HepG2 (cell line): Measurements from ENCODE around the gene LRP2. TPM values are rescaled to one million over a fixed set of nuclear protein-coding genes. Genes with fewer than 3 reads are reported as not detected.

ENCODE experiments used
- AFF4 ChIP-seq: sonication (generic); formaldehyde crosslinking; IDR thresholded peaks from 2 replicates; pipeline ENCODE4 v1.4.0; 2020; ENCODE audit warnings: missing genetic modification reagents
- CEBPB ChIP-seq: IDR thresholded peaks from 2 replicates; pipeline ENCODE4 v1.6.1; 2011; ENCODE audit warnings: low read depth, low read length, improper control_type of control experiment, borderline replicate concordance
- CHD4 ChIP-seq: fragments of 200-600 bp; sonication (generic); IDR thresholded peaks from 2 replicates; pipeline ENCODE4 v1.7.0; 2017; ENCODE audit warnings: mild to moderate bottlenecking, low read length, borderline replicate concordance
- FOXA1 ChIP-seq, 2 experiments: fragments of 450-650 bp in 1 of 2; sonication (generic) in 1 of 2; formaldehyde crosslinking in 1 of 2; IDR thresholded peaks; 2 replicates each; pipeline versions ENCODE4 v1.4.0 to v1.6.1; 2016 to 2020; ENCODE audit warnings: missing genetic modification reagents in 1 of 2
- FOXO1 ChIP-seq: sonication (generic); formaldehyde crosslinking; IDR thresholded peaks from 2 replicates; pipeline ENCODE4 v1.4.0; 2020; ENCODE audit warnings: missing genetic modification reagents
- ISL2 ChIP-seq: sonication (generic); formaldehyde crosslinking; IDR thresholded peaks from 2 replicates; pipeline ENCODE4 v1.5.0; 2020; ENCODE audit warnings: missing genetic modification reagents
- MEIS2 ChIP-seq: sonication (generic); formaldehyde crosslinking; IDR thresholded peaks from 2 replicates; pipeline ENCODE4 v1.9.0; 2021; ENCODE audit warnings: mild to moderate bottlenecking, missing genetic modification reagents
- SAP130 ChIP-seq: IDR thresholded peaks from 2 replicates; pipeline ENCODE4 v1.6.1; 2016; ENCODE audit warnings: low read depth
- SKI ChIP-seq: fragments of 450-650 bp; IDR thresholded peaks from one replicate; pipeline ENCODE4 v1.6.1; 2018; ENCODE audit warnings: mild to moderate bottlenecking; ENCODE audit not compliant: partially characterized antibody
- SOX13 ChIP-seq, 3 experiments: fragments of 450-650 bp in 1 of 3; sonication (generic) in 1 of 3; formaldehyde crosslinking in 1 of 3; IDR thresholded peaks in 2 of 3; conservative IDR thresholded peaks in 1 of 3; 2 replicates each; pipeline versions ENCODE4 v1.5.0 to v1.6.1; 2016 to 2020; ENCODE audit warnings: antibody characterized with exemption in 1 of 3, mild to moderate bottlenecking in 1 of 3, missing compliant biosample characterization in 1 of 3, missing genetic modification reagents in 1 of 3, moderate library complexity in 1 of 3
- STAT5B ChIP-seq: sonication (generic); formaldehyde crosslinking; IDR thresholded peaks from 2 replicates; pipeline ENCODE4 v1.4.0; 2020; ENCODE audit warnings: missing genetic modification reagents
- TAF1 ChIP-seq: sonication (generic); formaldehyde crosslinking; IDR thresholded peaks from 2 replicates; pipeline ENCODE4 v1.4.0; 2020; ENCODE audit warnings: missing genetic modification reagents
- TFAP4 ChIP-seq: sonication (generic); IDR thresholded peaks from 2 replicates; pipeline ENCODE4 v1.6.1; 2016; ENCODE audit warnings: low read depth, borderline replicate concordance
- ZEB1 ChIP-seq: IDR thresholded peaks from 2 replicates; pipeline ENCODE4 v1.6.1; 2012; ENCODE audit warnings: mild to moderate bottlenecking, low read depth, inconsistent platforms; ENCODE audit not compliant: insufficient replicate concordance
- ZFAT ChIP-seq: sonication (generic); formaldehyde crosslinking; conservative IDR thresholded peaks from 2 replicates; pipeline ENCODE4 v1.8.1; 2023; ENCODE audit warnings: missing genetic modification reagents, inconsistent platforms
- ZNF441 ChIP-seq: sonication (generic); formaldehyde crosslinking; IDR thresholded peaks from 2 replicates; pipeline ENCODE4 v1.7.0; 2021; ENCODE audit warnings: missing genetic modification reagents, borderline replicate concordance
- ZNF567 ChIP-seq: sonication (generic); formaldehyde crosslinking; IDR thresholded peaks from 2 replicates; pipeline ENCODE4 v1.8.1; 2023; ENCODE audit warnings: mild to moderate bottlenecking, missing genetic modification reagents, borderline replicate concordance
- ZNF570 ChIP-seq: sonication (generic); formaldehyde crosslinking; IDR thresholded peaks from 2 replicates; pipeline ENCODE4 v1.4.0; 2020; ENCODE audit warnings: mild to moderate bottlenecking, missing genetic modification reagents, borderline replicate concordance
- ZNF746 ChIP-seq: sonication (generic); formaldehyde crosslinking; IDR thresholded peaks from 2 replicates; pipeline ENCODE4 v1.8.0; 2022; ENCODE audit warnings: mild to moderate bottlenecking, missing genetic modification reagents
- ZNF83 ChIP-seq: sonication (generic); formaldehyde crosslinking; IDR thresholded peaks from 2 replicates; pipeline ENCODE4 v1.4.0; 2020; ENCODE audit warnings: missing genetic modification reagents, mild to moderate bottlenecking, borderline replicate concordance
- polyA plus RNA-seq, 8 experiments: library from polyadenylated mRNA; depleted of rRNA in 3 of 8; stranded (reverse) in 7 of 8; unstranded in 1 of 8; fragments of >200 nt; fragmentation: Illumina TruSeq in 4 of 8; extraction: Trizol in 4 of 8; gene quantifications; 2 replicates each; pipeline versions ENCODE4 v1.2.1 to v1.2.3, GENCODE V29; 2011 to 2016; ENCODE audit warnings: low read depth in 4 of 8, missing spikeins in 1 of 8, mixed read lengths in 1 of 8; ENCODE audit not compliant: insufficient read depth in 1 of 8
- total RNA-seq, 5 experiments: library from RNA; depleted of rRNA; stranded (reverse); fragments of >200 nt; fragmentation: Illumina TruSeq; extraction: Trizol; gene quantifications; 2 replicates each; pipeline ENCODE4 v1.2.3, GENCODE V29; 2016; ENCODE audit warnings: low read depth in 1 of 5
- TF ChIP-seq, protein P1 (sequence below): sonication (generic); formaldehyde crosslinking; IDR thresholded peaks from 2 replicates; pipeline ENCODE4 v1.5.0; 2020; ENCODE audit warnings: mild to moderate bottlenecking, missing genetic modification reagents
- TF ChIP-seq, protein P2 (sequence below): sonication (generic); formaldehyde crosslinking; IDR thresholded peaks from 2 replicates; pipeline ENCODE4 v1.4.0; 2020; ENCODE audit warnings: missing genetic modification reagents, mild to moderate bottlenecking, borderline replicate concordance

LRP2 gene
- total and polyA plus RNA-seq, 2 of the 13 experiments (the other 11 are each of a cell fraction or from before 2014, with no cell fraction given), result 0.03 to 0.15 TPM

- TF ChIP-seq, protein P1, sequence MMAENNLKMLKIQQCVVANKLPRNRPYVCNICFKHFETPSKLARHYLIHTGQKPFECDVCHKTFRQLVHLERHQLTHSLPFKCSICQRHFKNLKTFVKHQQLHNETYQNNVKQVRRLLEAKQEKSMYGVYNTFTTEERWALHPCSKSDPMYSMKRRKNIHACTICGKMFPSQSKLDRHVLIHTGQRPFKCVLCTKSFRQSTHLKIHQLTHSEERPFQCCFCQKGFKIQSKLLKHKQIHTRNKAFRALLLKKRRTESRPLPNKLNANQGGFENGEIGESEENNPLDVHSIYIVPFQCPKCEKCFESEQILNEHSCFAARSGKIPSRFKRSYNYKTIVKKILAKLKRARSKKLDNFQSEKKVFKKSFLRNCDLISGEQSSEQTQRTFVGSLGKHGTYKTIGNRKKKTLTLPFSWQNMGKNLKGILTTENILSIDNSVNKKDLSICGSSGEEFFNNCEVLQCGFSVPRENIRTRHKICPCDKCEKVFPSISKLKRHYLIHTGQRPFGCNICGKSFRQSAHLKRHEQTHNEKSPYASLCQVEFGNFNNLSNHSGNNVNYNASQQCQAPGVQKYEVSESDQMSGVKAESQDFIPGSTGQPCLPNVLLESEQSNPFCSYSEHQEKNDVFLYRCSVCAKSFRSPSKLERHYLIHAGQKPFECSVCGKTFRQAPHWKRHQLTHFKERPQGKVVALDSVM, result no peak
- TF ChIP-seq ZNF83 (CRISPR knock-in tag), result no peak
- no peak for TF ChIP-seq SAP130 (CRISPR knock-in tag)
- no peak for TF ChIP-seq ZFAT (CRISPR knock-in tag)
- no peak for TF ChIP-seq FOXO1 (CRISPR knock-in tag)
- no peak for TF ChIP-seq FOXA1 (IDR thresholded peaks at IDR 0.05)
- TF ChIP-seq FOXA1 (CRISPR knock-in tag; IDR thresholded peaks at IDR 0.05), result peak; percentile 67
- TF ChIP-seq TAF1 (CRISPR knock-in tag), result no peak
- no peak for TF ChIP-seq ZEB1
- TF ChIP-seq SOX13 (IDR thresholded peaks at IDR 0.05), result no peak
- 0 out of 4 replicates have a peak, but pooled peaks of 1 of the 2 experiments have one; percentile 9 for TF ChIP-seq SOX13 (CRISPR knock-in tag; conservative IDR thresholded peaks at IDR 0.05 in 1 of 2, IDR thresholded peaks at IDR 0.05 in 1 of 2)
- no peak for TF ChIP-seq ZNF567
- TF ChIP-seq TFAP4, result 0 out of 2 replicates have a peak, but pooled peaks have one; percentile 17
- TF ChIP-seq MEIS2 (CRISPR knock-in tag), result no peak
- no peak for TF ChIP-seq ZNF570 (CRISPR knock-in tag)
- peak; percentile 19; the same call in 1 of the 2 replicates for TF ChIP-seq CEBPB
- TF ChIP-seq, protein P2, sequence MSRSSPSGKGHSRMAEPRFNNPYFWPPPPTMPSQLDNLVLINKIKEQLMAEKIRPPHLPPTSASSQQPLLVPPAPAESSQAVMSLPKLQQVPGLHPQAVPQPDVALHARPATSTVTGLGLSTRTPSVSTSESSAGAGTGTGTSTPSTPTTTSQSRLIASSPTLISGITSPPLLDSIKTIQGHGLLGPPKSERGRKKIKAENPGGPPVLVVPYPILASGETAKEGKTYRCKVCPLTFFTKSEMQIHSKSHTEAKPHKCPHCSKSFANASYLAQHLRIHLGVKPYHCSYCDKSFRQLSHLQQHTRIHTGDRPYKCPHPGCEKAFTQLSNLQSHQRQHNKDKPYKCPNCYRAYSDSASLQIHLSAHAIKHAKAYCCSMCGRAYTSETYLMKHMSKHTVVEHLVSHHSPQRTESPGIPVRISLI, result no peak
- no peak for TF ChIP-seq ISL2
- no peak for TF ChIP-seq ZNF441 (CRISPR knock-in tag)
- TF ChIP-seq AFF4 (CRISPR knock-in tag), result no peak
- TF ChIP-seq CHD4, result no peak
- peak; percentile 36 for TF ChIP-seq SKI
- no peak for TF ChIP-seq STAT5B (CRISPR knock-in tag)
- no peak for TF ChIP-seq ZNF746 (CRISPR knock-in tag)
Measured at GRCh38 chr2:169294001-169294675, 68.2 kb downstream of the LRP2 start (continued).
